Measurements from ENCODE around the gene SPRED3. TPM values are rescaled to one million over a fixed set of nuclear protein-coding genes. Genes with fewer than 3 reads are reported as not detected.

Gene SPRED3
- total RNA-seq, 1 experiment from 2014 or later = 7.2 TPM

DNA sequence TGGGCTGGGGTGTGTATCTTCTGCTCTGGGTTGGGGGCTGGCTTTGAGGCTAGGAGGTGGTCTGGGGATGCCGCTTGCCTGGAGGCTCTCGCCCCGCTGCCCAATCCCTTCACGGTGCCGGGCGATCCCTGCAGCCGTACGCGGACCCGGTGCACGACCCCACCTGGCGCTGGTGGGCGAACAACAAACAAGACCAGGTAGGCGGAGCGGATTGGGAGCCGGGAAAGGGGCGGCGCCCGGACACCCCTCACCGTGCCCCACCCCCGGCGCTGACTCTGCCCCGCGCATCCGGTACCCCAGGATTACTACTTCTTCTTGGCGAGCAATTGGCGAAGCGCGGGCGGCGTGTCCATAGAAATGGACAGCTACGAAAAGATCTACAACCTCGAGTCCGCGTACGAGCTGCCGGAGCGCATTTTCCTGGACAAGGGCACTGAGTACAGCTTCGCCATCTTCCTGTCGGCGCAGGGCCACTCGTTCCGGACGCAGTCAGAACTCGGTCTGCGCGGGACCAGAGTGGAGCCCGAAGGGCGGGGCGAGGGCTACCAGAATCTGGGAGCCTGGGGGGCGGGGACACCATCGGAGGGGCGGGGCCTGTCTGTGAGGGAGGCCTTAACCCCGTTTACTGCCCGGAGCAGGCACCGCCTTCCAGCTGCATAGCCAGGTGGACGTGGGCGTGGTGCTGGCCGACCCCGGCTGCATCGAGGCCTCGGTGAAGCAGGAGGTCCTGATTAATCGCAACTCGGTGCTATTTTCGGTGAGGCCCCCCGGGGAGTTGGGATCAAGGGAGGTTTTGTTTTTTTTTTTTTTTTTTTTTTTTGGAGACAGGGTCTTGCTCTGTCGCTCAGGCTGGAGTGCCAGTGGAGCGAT, 26.2 kb upstream of the SPRED3 start (continued):
- TF ChIP-seq, protein P1, sequence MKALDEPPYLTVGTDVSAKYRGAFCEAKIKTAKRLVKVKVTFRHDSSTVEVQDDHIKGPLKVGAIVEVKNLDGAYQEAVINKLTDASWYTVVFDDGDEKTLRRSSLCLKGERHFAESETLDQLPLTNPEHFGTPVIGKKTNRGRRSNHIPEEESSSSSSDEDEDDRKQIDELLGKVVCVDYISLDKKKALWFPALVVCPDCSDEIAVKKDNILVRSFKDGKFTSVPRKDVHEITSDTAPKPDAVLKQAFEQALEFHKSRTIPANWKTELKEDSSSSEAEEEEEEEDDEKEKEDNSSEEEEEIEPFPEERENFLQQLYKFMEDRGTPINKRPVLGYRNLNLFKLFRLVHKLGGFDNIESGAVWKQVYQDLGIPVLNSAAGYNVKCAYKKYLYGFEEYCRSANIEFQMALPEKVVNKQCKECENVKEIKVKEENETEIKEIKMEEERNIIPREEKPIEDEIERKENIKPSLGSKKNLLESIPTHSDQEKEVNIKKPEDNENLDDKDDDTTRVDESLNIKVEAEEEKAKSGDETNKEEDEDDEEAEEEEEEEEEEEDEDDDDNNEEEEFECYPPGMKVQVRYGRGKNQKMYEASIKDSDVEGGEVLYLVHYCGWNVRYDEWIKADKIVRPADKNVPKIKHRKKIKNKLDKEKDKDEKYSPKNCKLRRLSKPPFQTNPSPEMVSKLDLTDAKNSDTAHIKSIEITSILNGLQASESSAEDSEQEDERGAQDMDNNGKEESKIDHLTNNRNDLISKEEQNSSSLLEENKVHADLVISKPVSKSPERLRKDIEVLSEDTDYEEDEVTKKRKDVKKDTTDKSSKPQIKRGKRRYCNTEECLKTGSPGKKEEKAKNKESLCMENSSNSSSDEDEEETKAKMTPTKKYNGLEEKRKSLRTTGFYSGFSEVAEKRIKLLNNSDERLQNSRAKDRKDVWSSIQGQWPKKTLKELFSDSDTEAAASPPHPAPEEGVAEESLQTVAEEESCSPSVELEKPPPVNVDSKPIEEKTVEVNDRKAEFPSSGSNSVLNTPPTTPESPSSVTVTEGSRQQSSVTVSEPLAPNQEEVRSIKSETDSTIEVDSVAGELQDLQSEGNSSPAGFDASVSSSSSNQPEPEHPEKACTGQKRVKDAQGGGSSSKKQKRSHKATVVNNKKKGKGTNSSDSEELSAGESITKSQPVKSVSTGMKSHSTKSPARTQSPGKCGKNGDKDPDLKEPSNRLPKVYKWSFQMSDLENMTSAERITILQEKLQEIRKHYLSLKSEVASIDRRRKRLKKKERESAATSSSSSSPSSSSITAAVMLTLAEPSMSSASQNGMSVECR (CRISPR knock-in tag; IDR thresholded peaks at IDR 0.05; ENCODE audit: borderline replicate concordance) = no peak
- TF ChIP-seq TCF7 (CRISPR knock-in tag; IDR thresholded peaks at IDR 0.05; ENCODE audit: low read depth) (no peak), IRF1 (CRISPR knock-in tag; IDR thresholded peaks at IDR 0.05) (no peak), AFF4 (CRISPR knock-in tag; IDR thresholded peaks at IDR 0.05; ENCODE audit: borderline replicate concordance) (no peak), ATF1 (CRISPR knock-in tag; IDR thresholded peaks at IDR 0.05) (no peak), ETV6 (CRISPR knock-in tag; IDR thresholded peaks at IDR 0.05) (peak; percentile 49), ZNF232 (CRISPR knock-in tag; IDR thresholded peaks at IDR 0.05) (0 out of 2 replicates have a peak, but pooled peaks have one; percentile 16), ATF2 (CRISPR knock-in tag; IDR thresholded peaks at IDR 0.05; ENCODE audit: borderline replicate concordance, low read depth) (no peak), RORB (CRISPR knock-in tag; IDR thresholded peaks at IDR 0.05) (no peak), E2F1 (CRISPR knock-in tag; IDR thresholded peaks at IDR 0.05) (no peak), ZBTB43 (CRISPR knock-in tag; IDR thresholded peaks at IDR 0.05) (peak; percentile 56; the same call in 1 of the 2 replicates), IRF2 (CRISPR knock-in tag; IDR thresholded peaks at IDR 0.05; ENCODE audit: borderline replicate concordance, low read depth) (no peak), EMX1 (CRISPR knock-in tag; IDR thresholded peaks at IDR 0.05) (no peak), FOXJ3 (CRISPR knock-in tag; IDR thresholded peaks at IDR 0.05; ENCODE audit: borderline replicate concordance) (no peak), FOXK1 (CRISPR knock-in tag; IDR thresholded peaks at IDR 0.05) (no peak; the same call in 1 of the 2 replicates), OVOL2 (CRISPR knock-in tag; IDR thresholded peaks at IDR 0.05; ENCODE audit: borderline replicate concordance) (no peak), ELF4 (CRISPR knock-in tag; IDR thresholded peaks at IDR 0.05; ENCODE audit: low read depth) (no peak)
- TF ChIP-seq, protein P2, sequence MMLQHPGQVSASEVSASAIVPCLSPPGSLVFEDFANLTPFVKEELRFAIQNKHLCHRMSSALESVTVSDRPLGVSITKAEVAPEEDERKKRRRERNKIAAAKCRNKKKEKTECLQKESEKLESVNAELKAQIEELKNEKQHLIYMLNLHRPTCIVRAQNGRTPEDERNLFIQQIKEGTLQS (CRISPR knock-in tag; conservative IDR thresholded peaks at IDR 0.05) = no peak
- TF ChIP-seq, protein P3, sequence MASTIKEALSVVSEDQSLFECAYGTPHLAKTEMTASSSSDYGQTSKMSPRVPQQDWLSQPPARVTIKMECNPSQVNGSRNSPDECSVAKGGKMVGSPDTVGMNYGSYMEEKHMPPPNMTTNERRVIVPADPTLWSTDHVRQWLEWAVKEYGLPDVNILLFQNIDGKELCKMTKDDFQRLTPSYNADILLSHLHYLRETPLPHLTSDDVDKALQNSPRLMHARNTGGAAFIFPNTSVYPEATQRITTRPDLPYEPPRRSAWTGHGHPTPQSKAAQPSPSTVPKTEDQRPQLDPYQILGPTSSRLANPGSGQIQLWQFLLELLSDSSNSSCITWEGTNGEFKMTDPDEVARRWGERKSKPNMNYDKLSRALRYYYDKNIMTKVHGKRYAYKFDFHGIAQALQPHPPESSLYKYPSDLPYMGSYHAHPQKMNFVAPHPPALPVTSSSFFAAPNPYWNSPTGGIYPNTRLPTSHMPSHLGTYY (CRISPR knock-in tag; IDR thresholded peaks at IDR 0.05) = no peak
- TF ChIP-seq, protein P4, sequence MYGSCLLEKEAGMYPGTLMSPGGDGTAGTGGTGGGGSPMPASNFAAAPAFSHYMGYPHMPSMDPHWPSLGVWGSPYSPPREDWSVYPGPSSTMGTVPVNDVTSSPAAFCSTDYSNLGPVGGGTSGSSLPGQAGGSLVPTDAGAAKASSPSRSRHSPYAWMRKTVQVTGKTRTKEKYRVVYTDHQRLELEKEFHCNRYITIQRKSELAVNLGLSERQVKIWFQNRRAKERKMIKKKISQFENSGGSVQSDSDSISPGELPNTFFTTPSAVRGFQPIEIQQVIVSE (CRISPR knock-in tag; IDR thresholded peaks at IDR 0.05; ENCODE audit: borderline replicate concordance) = no peak
- TF ChIP-seq, protein P5, sequence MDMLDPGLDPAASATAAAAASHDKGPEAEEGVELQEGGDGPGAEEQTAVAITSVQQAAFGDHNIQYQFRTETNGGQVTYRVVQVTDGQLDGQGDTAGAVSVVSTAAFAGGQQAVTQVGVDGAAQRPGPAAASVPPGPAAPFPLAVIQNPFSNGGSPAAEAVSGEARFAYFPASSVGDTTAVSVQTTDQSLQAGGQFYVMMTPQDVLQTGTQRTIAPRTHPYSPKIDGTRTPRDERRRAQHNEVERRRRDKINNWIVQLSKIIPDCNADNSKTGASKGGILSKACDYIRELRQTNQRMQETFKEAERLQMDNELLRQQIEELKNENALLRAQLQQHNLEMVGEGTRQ (CRISPR knock-in tag; IDR thresholded peaks at IDR 0.05) = no peak

Data from WTC11 (cell line).